GM21423 (cell line): ENCODE results near the gene FBXO3.

Experiments used
- ATAC-seq: cut with Tn5 transposase; IDR thresholded peaks from one replicate; pipeline ENCODE4 v1.9.1; 2021; ENCODE audit warnings: mild to moderate bottlenecking, moderate library complexity; ENCODE audit not compliant: unreplicated experiment

FBXO3 gene

GRCh38 chr11:33703234-33703633 lies 71.1 kb downstream of the FBXO3 start:
- ATAC-seq, result no peak

GRCh38 chr11:33701302-33702230 lies 72.8 kb downstream of the FBXO3 start:
- no peak for ATAC-seq

- ATAC-seq, result peak; percentile 91
These were observed 73.6 kb downstream of the FBXO3 start, which contains the start of gene C11orf91 for GRCh38 chr11:33700502-33701271. TSS of gene C11orf91 (minus strand) at chr11:33700826. CDS start at chr11:33700740, 86 bp downstream.

- ATAC-seq, result no peak
These were observed 74.2 kb downstream of the FBXO3 start for GRCh38 chr11:33700063-33700501.

GRCh38 chr11:33699515-33700062 lies 74.7 kb downstream of the FBXO3 start:
- ATAC-seq, result no peak

- ATAC-seq, result no peak
These were observed 75.4 kb downstream of the FBXO3 start for GRCh38 chr11:33698921-33699320.

- no peak for ATAC-seq
These were observed 76.3 kb downstream of the FBXO3 start for GRCh38 chr11:33697997-33698396.

GRCh38 chr11:33696931-33697638 lies 77.2 kb downstream of the FBXO3 start:
- no peak for ATAC-seq

DNA sequence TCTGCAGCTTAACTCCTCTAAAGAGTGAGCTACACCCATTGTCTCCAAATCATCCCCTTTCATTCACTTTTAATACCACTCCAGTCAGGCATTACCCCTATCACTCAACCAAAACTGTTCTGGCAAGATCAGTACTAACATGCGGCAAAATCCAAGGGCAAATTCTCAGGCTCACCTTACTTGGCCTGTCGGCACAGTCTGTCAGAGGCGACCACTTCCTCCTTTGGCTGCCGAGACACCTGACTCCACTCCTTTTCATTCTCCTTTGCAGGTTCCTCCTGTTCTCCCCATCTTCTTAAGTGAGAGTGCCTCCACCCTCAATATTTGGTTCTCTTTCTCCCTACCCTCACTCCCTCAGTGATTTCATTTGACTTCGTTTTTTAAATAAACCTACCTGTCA lies 77.9 kb downstream of the FBXO3 start:
- no peak for ATAC-seq

DNA sequence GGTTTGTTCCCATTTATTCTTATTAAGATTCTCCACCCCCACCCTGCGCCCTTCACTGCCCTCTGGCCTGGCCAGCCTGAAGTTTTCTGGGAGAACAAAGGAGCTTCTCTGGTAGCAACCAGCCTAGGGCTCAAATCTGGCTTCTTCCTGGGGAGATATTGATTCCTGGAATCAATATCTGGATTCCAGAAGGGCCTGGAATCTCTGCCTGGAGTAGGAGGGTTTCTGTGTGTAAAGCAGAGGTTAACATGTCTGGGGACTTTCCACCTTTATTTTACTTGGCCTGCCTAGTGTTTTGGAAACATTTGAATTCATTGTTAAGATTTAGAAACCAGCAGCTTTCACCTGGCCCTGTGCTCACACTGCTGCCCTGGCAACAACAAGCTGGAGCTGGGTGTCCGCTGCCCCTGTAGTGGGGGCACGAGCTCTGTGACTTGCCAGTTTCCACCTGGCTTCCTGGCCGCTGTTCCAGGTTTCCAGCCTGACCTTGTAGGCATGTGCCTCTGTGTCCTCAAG lies 79.2 kb downstream of the FBXO3 start:
- ATAC-seq, result no peak

GRCh38 chr11:33694346-33695050 lies 79.8 kb downstream of the FBXO3 start:
- no peak for ATAC-seq

DNA sequence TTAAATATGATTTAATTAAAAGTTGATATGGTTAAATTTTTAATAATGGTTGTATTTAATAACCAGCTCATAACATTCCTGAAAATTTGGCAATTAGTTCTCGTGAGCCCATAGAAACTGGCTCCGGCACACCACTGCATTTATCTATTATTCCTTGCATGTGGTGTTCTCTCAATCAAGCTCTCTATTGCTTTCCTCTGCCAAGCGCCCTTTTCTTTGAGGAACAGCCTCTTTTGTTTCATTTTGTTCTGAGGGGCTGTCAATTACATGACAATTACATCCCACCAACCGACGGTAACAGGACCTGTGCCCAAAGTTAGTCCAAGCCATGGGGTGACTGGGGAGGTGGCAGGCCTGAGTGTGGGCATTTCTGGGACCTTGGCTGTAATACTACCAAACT lies 81.8 kb downstream of the FBXO3 start:
- no peak for ATAC-seq

DNA sequence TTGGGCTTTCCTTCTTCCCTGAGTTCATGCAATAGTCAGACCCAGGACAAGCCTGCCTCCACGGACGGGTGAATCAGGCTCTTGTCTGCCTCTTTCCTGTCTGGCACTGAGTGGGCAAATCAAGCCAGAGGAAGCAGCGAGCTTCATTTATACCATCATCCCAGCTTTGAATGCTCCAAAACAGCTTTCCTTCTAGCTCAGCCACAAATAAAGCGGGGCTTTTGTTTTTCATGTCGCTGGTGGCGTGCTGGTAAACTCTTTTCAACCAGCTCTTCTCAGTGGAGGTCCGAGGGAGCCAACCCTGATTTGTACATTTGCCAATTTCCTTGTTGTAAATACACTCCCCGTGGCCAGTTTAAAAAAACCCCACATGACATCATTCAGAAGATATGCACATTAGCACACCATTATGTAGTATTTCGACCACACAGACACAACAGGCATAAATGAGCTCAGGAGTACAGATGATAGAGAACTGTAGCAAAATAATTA lies 82.3 kb downstream of the FBXO3 start:
- ATAC-seq, result no peak

- no peak for ATAC-seq
These were observed 83.1 kb downstream of the FBXO3 start for GRCh38 chr11:33691066-33691864.
